HG02981 (cell line): Measurements from ENCODE around the gene SLC41A1.

Experiments used
- ATAC-seq: cut with Tn5 transposase; IDR thresholded peaks from one replicate; pipeline ENCODE4 v1.9.1; 2021; ENCODE audit warnings: mild to moderate bottlenecking, moderate library complexity; ENCODE audit not compliant: unreplicated experiment

SLC41A1 gene

GRCh38 chr1:205792481-205792881, 20.5 kb downstream of the SLC41A1 start:
- no peak for ATAC-seq

GRCh38 chr1:205791568-205792180, 21.3 kb downstream of the SLC41A1 start:
- peak; percentile 59 for ATAC-seq

- ATAC-seq: no peak
Measured at GRCh38 chr1:205787287-205787916, 25.6 kb downstream of the SLC41A1 start.

GRCh38 chr1:205786601-205787000, 26.4 kb downstream of the SLC41A1 start:
- no peak for ATAC-seq

- ATAC-seq: no peak
Measured at GRCh38 chr1:205785446-205785845, 27.6 kb downstream of the SLC41A1 start.

- ATAC-seq: no peak
Measured at GRCh38 chr1:205783904-205784303, 29.1 kb downstream of the SLC41A1 start.

GRCh38 chr1:205783433-205783795, 29.6 kb downstream of the SLC41A1 start:
- no peak for ATAC-seq

- no peak for ATAC-seq
Measured at GRCh38 chr1:205782627-205783432, 30.2 kb downstream of the SLC41A1 start.

- no peak for ATAC-seq
Measured at GRCh38 chr1:205780335-205780734, 32.7 kb downstream of the SLC41A1 start.

GRCh38 chr1:205777994-205778393, 35.0 kb downstream of the SLC41A1 start:
- no peak for ATAC-seq

GRCh38 chr1:205775717-205776056, 37.3 kb downstream of the SLC41A1 start:
- no peak for ATAC-seq

- peak; percentile 65 for ATAC-seq
Measured at GRCh38 chr1:205775015-205775716, 37.8 kb downstream of the SLC41A1 start, which contains the start of gene RAB29. RAB29 (minus strand) TSS chr1:205775482; CDS start chr1:205774956, 526 bp downstream.

- no peak for ATAC-seq
Measured at GRCh38 chr1:205774198-205775014, 38.6 kb downstream of the SLC41A1 start.

- peak; percentile 34 for ATAC-seq
Measured at GRCh38 chr1:205772607-205773032, 40.4 kb downstream of the SLC41A1 start.

GRCh38 chr1:205770618-205771017, 42.4 kb downstream of the SLC41A1 start:
- ATAC-seq: no peak

- ATAC-seq: no peak
Measured at GRCh38 chr1:205769641-205770365, 43.2 kb downstream of the SLC41A1 start.

- no peak for ATAC-seq
Measured at GRCh38 chr1:205767248-205767647, 45.8 kb downstream of the SLC41A1 start.

- no peak for ATAC-seq
Measured at GRCh38 chr1:205766570-205766969, 46.4 kb downstream of the SLC41A1 start.

GRCh38 chr1:205766038-205766437, 47.0 kb downstream of the SLC41A1 start:
- no peak for ATAC-seq

- ATAC-seq: no peak
Measured at GRCh38 chr1:205764578-205764977, 48.4 kb downstream of the SLC41A1 start.
